GM23248 (cell line): ENCODE measurements around the gene AFF3.

ENCODE experiments used
- EZH2 ChIP-seq: fragments of 200-600 bp; sonication (generic); IDR thresholded peaks from 2 replicates; pipeline ENCODE4 v1.6.1; 2018; ENCODE audit warnings: antibody characterized with exemption, mild to moderate bottlenecking; ENCODE audit not compliant: insufficient read depth, poor library complexity, severe bottlenecking
- EZH2phosphoT487 ChIP-seq: fragments of 200-600 bp; sonication (generic); IDR thresholded peaks from 2 replicates; pipeline ENCODE4 v1.6.1; 2018; ENCODE audit warnings: antibody characterized with exemption, moderate library complexity, mild to moderate bottlenecking, low read depth; ENCODE audit not compliant: insufficient read depth

DNA sequence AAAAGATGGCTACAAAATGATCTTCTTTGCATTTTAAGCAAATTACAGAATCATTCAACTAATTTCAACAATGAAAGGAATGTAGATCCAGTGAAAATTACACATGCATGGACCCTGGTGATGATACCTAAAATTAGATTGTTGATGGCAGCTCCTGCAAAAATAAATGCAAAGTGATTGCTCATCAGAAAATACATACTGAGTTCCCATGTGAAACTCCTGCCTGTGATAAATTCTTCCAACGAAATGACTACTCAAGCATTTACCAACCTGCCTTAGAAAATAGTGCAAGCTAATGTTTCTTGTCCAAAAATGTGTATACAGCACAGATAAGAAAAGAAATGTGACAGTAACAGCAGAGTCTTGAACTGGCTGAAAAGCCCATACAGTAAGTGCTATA lies 352.5 kb downstream of the AFF3 start:
- TF ChIP-seq EZH2phosphoT487 (no peak), EZH2 (no peak)
